ENCODE measurements around the gene NEU4. TPM values are rescaled to one million over a fixed set of nuclear protein-coding genes. Genes with fewer than 3 reads are reported as not detected.

NEU4 gene
- total and polyA plus RNA-seq, 2 of the 4 experiments (the other 2 are of a cell fraction), result not detected

DNA sequence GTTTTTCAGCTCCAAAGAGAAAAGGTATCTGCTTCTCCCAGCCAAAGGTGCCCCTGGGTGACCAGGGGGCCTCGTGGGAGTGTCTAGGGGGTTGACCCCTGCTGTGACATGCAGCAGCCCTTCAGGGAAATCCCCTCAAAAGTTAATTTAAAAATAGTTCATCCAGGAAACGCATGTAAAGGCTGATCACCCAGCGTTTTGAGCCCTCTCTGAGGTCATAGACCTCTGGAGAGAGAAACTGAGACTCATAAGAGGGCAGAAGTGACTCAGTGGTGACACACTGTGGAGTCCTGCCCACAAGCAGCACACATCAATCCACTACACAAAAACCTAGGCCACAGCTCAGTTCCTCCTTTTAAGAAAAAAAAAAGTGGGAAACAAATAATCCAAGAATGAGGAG lies 20.4 kb upstream of the NEU4 start:
- CTCF ChIA-PET, result no interaction called here
- POLR2A ChIA-PET (ENCODE audit: unreplicated experiment), result no interaction called here
- Histone ChIP-seq H3K4me1 (ENCODE audit: control insufficient read depth, insufficient read depth, low read length) (no peaks in the 10 kb centered on the region), H3K27me3 (ENCODE audit: control insufficient read depth, insufficient read depth, low read length) (0 out of 2 replicates have a peak, but pooled peaks cover 2% of the 10 kb centered on the region), H4K8ac (ENCODE audit: low read depth in 2 of 2, low read length in 2 of 2) (no peak overlapping the region), H2AK5ac (ENCODE audit: low read depth, low read length) (no peak overlapping the region), H2BK15ac (ENCODE audit: low read depth, low read length) (no peak overlapping the region), H3K36me3 (ENCODE audit: control insufficient read depth, insufficient read depth, low read length) (no peaks in the 10 kb centered on the region), H3K18ac (ENCODE audit: low read depth, low read length) (no peak overlapping the region), H4K5ac (ENCODE audit: low read depth, low read length) (no peak overlapping the region), H3K56ac (ENCODE audit: extremely low read depth, insufficient read depth, low read length) (no peak overlapping the region), H2AK9ac (replicated peaks; ENCODE audit: low read depth, low read length, poor library complexity) (no peak overlapping the region), H2BK20ac (ENCODE audit: low read depth, low read length) (no peak overlapping the region), H2BK5ac (ENCODE audit: low read depth, low read length, poor library complexity, severe bottlenecking) (no peak overlapping the region), H3K27ac (ENCODE audit: insufficient read depth, low read length) (no peak overlapping the region), H3K23ac (ENCODE audit: low read depth, low read length) (no peak overlapping the region), H2BK120ac (ENCODE audit: low read depth, low read length) (no peak overlapping the region), H3K9me1 (ENCODE audit: insufficient read depth, low read length) (no peaks in the 10 kb centered on the region), H4K20me1 (ENCODE audit: insufficient read depth, low read length) (no peaks in the 10 kb centered on the region), H3K4me3 (ENCODE audit: insufficient read depth, low read depth, low read length) (no peak overlapping the region), H3K9ac (ENCODE audit: low read depth, low read length) (no peak overlapping the region), H3K4ac (ENCODE audit: low read depth, low read length) (no peak overlapping the region), H3K79me1 (ENCODE audit: low read depth in 1 of 2, low read length in 2 of 2) (no peaks in the 10 kb centered on the region), H4K91ac (ENCODE audit: insufficient read depth, low read depth, low read length) (no peak overlapping the region), H2AFZ (replicated peaks; ENCODE audit: low read length, poor library complexity) (no peak overlapping the region), H3K9me3 (ENCODE audit: control insufficient read depth, insufficient read depth, low read length) (0 out of 2 replicates have a peak, but pooled peaks cover 2% of the 10 kb centered on the region), H3K4me2 (ENCODE audit: low read depth, low read length) (no peak overlapping the region), H3K14ac (replicated peaks; ENCODE audit: low read depth, low read length) (no peak overlapping the region)
- dilution Hi-C loops (cut with HindIII; ENCODE audit: low sequenced_read_pairs, unreplicated experiment), result no loop called here
- in situ Hi-C loops (cut with MboI; ENCODE audit: low sequenced_read_pairs), result no loop called here
- WGBS, 2 experiments (ENCODE audit: extremely low coverage in 2 of 2, insufficient read length in 1 of 2), result no CpG with 5 or more reads among the region's 3 CpGs
- no peak for ATAC-seq (ENCODE audit: low read depth)
- intact Hi-C loops (cut with micrococcal nuclease), result no loop called here
- no TSS peak for BruUV-seq (replicated peaks)
- TF ChIP-seq NFE2L2 (IDR thresholded peaks at IDR 0.05; ENCODE audit: low read depth, low read length) (no peak), MAZ (IDR thresholded peaks at IDR 0.05; ENCODE audit: borderline replicate concordance, low read depth, low read length) (no peak), MAFK (IDR thresholded peaks at IDR 0.05; ENCODE audit: low read depth, low read length) (no peak), MXI1 (IDR thresholded peaks at IDR 0.05; ENCODE audit: borderline replicate concordance, low read depth, low read length) (no peak), CTCF (conservative IDR thresholded peaks at IDR 0.05; ENCODE audit: low read depth, low read length) (no peak), CEBPB (IDR thresholded peaks at IDR 0.05; ENCODE audit: low read depth, low read length) (no peak), POLR2A (IDR thresholded peaks at IDR 0.05; ENCODE audit: low read depth, low read length) (no peak), RCOR1 (IDR thresholded peaks at IDR 0.05; ENCODE audit: insufficient replicate concordance, low read length) (no peak), CHD1 (IDR thresholded peaks at IDR 0.05; ENCODE audit: low read depth, low read length) (no peak), BHLHE40 (IDR thresholded peaks at IDR 0.05; ENCODE audit: low read depth, low read length) (no peak), RAD21 (IDR thresholded peaks at IDR 0.05; ENCODE audit: low read length) (no peak)
- TF ChIP-seq, protein P1, sequence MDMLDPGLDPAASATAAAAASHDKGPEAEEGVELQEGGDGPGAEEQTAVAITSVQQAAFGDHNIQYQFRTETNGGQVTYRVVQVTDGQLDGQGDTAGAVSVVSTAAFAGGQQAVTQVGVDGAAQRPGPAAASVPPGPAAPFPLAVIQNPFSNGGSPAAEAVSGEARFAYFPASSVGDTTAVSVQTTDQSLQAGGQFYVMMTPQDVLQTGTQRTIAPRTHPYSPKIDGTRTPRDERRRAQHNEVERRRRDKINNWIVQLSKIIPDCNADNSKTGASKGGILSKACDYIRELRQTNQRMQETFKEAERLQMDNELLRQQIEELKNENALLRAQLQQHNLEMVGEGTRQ (IDR thresholded peaks at IDR 0.05; ENCODE audit: low read depth, low read length), result no peak
- no peak for DNase-seq
